IPS-20b (cell line): ENCODE results near the gene RPS16.

ENCODE experiments used
- H3K27ac ChIP-seq: one replicate; pipeline ENCODE4 v1.5.1; 2013; ENCODE audit warnings: low read length
- H3K27me3 ChIP-seq: 2 replicates; pipeline ENCODE4 v1.6.1; 2013; ENCODE audit warnings: mild to moderate bottlenecking, low read length, inconsistent platforms; ENCODE audit not compliant: insufficient read depth
- H3K36me3 ChIP-seq: 2 replicates; pipeline ENCODE4 v1.6.1; 2013; ENCODE audit warnings: low read depth, mild to moderate bottlenecking, inconsistent platforms, low read length, moderate library complexity; ENCODE audit not compliant: insufficient read depth
- H3K4me1 ChIP-seq: 2 replicates; pipeline ENCODE4 v1.6.1; 2013; ENCODE audit warnings: mild to moderate bottlenecking, control low read depth, inconsistent platforms, low read length, moderate library complexity; ENCODE audit not compliant: insufficient read depth
- H3K4me3 ChIP-seq: 2 replicates; pipeline ENCODE4 v1.5.1; 2013; ENCODE audit warnings: mild to moderate bottlenecking, low read length, inconsistent platforms
- H3K9ac ChIP-seq: 2 replicates; pipeline ENCODE4 v1.6.1; 2013; ENCODE audit warnings: low read depth, mild to moderate bottlenecking, inconsistent platforms, low read length, moderate library complexity
- H3K9me3 ChIP-seq: 2 replicates; pipeline ENCODE4 v1.6.1; 2013; ENCODE audit warnings: mild to moderate bottlenecking, low read depth, low read length, inconsistent platforms; ENCODE audit not compliant: insufficient read depth

RPS16 gene

GRCh38 chr19:39402346-39403300, 33.1 kb downstream of the RPS16 start:
- Histone ChIP-seq H3K27me3 (no peaks in the 10 kb centered on the region; the same call in 1 of the 2 replicates), H3K4me3 (peak overlapping the region; percentile 66), H3K4me1 (peaks cover 25% of the 10 kb centered on the region; the same call in 1 of the 2 replicates), H3K27ac (peak overlapping the region; percentile 90), H3K9me3 (no peaks in the 10 kb centered on the region), H3K9ac (peak overlapping the region; percentile 90), H3K36me3 (no peaks in the 10 kb centered on the region)

GRCh38 chr19:39401549-39402345, 34.0 kb downstream of the RPS16 start:
- Histone ChIP-seq H3K4me3 (peak overlapping the region; percentile 66), H3K36me3 (no peaks in the 10 kb centered on the region), H3K9me3 (no peaks in the 10 kb centered on the region), H3K9ac (peak overlapping the region; percentile 90; the same call in 1 of the 2 replicates), H3K4me1 (peaks cover 25% of the 10 kb centered on the region; the same call in 1 of the 2 replicates), H3K27ac (peak overlapping the region; percentile 43), H3K27me3 (no peaks in the 10 kb centered on the region)

- peak overlapping the region; percentile 43 for H3K27ac ChIP-seq
- peak overlapping the region; percentile 90; the same call in 1 of the 2 replicates for H3K9ac ChIP-seq
- H3K4me1 ChIP-seq: peaks cover 23% of the 10 kb centered on the region; the same call in 1 of the 2 replicates
Measured at GRCh38 chr19:39401070-39401548, 34.6 kb downstream of the RPS16 start.

GRCh38 chr19:39400061-39400460, 35.7 kb downstream of the RPS16 start:
- H3K4me1 ChIP-seq: peaks cover 13% of the 10 kb centered on the region; the same call in 1 of the 2 replicates
- no peak overlapping the region for H3K4me3 ChIP-seq
- no peak overlapping the region for H3K9ac ChIP-seq
- H3K9me3 ChIP-seq: no peaks in the 10 kb centered on the region
- no peaks in the 10 kb centered on the region for H3K27me3 ChIP-seq
- no peak overlapping the region for H3K27ac ChIP-seq
- peaks cover 4% of the 10 kb centered on the region; the same call in 1 of the 2 replicates for H3K36me3 ChIP-seq

More at GRCh38 chr19:39401070-39401548, 34.6 kb downstream of the RPS16 start:
- Histone ChIP-seq H3K9me3 (no peaks in the 10 kb centered on the region), H3K4me3 (no peak overlapping the region), H3K36me3 (no peaks in the 10 kb centered on the region), H3K27me3 (no peaks in the 10 kb centered on the region)

- Histone ChIP-seq H3K4me1 (peaks cover 11% of the 10 kb centered on the region; the same call in 1 of the 2 replicates), H3K27me3 (no peaks in the 10 kb centered on the region), H3K36me3 (peaks cover 7% of the 10 kb centered on the region; the same call in 1 of the 2 replicates), H3K9me3 (no peaks in the 10 kb centered on the region), H3K4me3 (no peak overlapping the region), H3K27ac (no peak overlapping the region), H3K9ac (no peak overlapping the region)
Measured at GRCh38 chr19:39399668-39400050, 36.1 kb downstream of the RPS16 start.

- Histone ChIP-seq H3K4me3 (no peak overlapping the region), H3K36me3 (peaks cover 16% of the 10 kb centered on the region), H3K9ac (0 out of 2 replicates have a peak overlapping the region, but pooled peaks have one; percentile 24), H3K27me3 (no peaks in the 10 kb centered on the region), H3K27ac (no peak overlapping the region), H3K4me1 (peaks cover 11% of the 10 kb centered on the region; the same call in 1 of the 2 replicates), H3K9me3 (no peaks in the 10 kb centered on the region)
Measured at GRCh38 chr19:39398297-39398864, 37.4 kb downstream of the RPS16 start.

GRCh38 chr19:39397360-39398296, 38.1 kb downstream of the RPS16 start:
- Histone ChIP-seq H3K36me3 (peaks cover 19% of the 10 kb centered on the region), H3K9ac (0 out of 2 replicates have a peak overlapping the region, but pooled peaks have one; percentile 24), H3K27me3 (no peaks in the 10 kb centered on the region), H3K4me3 (no peak overlapping the region), H3K9me3 (no peaks in the 10 kb centered on the region), H3K4me1 (peaks cover 11% of the 10 kb centered on the region; the same call in 1 of the 2 replicates), H3K27ac (no peak overlapping the region)

GRCh38 chr19:39390751-39391437, 44.9 kb downstream of the RPS16 start, which contains the start of the genes MED29 and PAF1:
TSS of gene MED29 (plus strand) at chr19:39391378. CDS start at chr19:39391423, 45 bp downstream.
TSS of gene PAF1 (minus strand) at chr19:39391106. CDS start at chr19:39390864, 242 bp downstream.
- Histone ChIP-seq H3K4me1 (peaks cover 9% of the 10 kb centered on the region), H3K36me3 (peaks cover 61% of the 10 kb centered on the region), H3K9ac (peak within 1 kb of the TSS; percentile 92), H3K4me3 (peak within 1 kb of the TSS; percentile 98), H3K27me3 (no peaks in the 10 kb centered on the region), H3K27ac (peak within 1 kb of the TSS; percentile 54), H3K9me3 (no peaks in the 10 kb centered on the region)

GRCh38 chr19:39390451-39390750, 45.3 kb downstream of the RPS16 start:
- H3K27me3 ChIP-seq: no peaks in the 10 kb centered on the region
- H3K9me3 ChIP-seq: no peaks in the 10 kb centered on the region
- H3K4me3 ChIP-seq: peak overlapping the region; percentile 80
- H3K27ac ChIP-seq: peak overlapping the region; percentile 54
- H3K9ac ChIP-seq: peak overlapping the region; percentile 86
- H3K4me1 ChIP-seq: peaks cover 9% of the 10 kb centered on the region
- H3K36me3 ChIP-seq: peaks cover 66% of the 10 kb centered on the region
